ENCODE results near the gene PDE11A.
"Not testable (repeated sequence)": the region's sequence is repeated elsewhere in the genome, so short reads cannot be mapped to it uniquely, and the experiment has no call there.

PDE11A gene

DNA sequence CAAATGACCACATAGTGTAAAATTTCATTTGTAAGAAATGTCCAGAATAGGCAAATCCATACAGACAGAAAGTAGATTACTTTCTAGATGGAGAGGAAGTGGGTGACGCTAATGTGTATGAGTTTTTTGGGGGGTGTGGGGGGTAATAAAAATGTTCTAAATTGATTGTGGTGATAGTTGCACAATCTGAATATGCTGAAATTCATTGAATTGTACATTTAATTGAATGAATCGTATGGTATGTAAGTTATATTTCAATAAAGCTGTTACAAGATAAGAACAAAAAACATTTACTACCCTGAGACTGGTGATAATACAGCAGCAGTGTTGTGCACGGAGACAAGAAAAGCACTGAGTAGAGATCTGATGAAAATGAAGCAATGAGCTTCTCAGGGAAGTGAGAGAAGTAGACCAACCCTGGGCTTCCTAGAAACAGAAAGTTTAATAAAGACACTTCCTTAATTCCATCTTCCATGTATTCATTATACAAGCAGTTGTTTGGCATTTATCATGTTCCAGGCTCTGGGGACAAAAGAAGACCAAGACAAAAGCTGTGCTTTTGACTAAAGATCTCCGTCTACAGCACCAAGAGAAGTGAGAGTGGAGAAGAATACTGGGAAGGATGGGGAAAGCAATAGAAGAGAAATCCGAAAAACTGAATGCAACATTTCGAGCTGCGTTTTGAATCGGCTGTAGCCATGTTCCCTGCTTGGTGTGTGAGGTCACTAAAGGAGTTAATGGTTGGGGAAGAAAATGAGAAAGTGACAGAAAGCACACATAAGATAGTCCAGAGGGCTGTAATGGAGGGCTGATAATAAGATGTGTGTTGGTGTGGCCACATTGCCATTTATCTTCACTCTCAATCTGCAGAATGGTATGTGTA is 1.8 kb upstream of the PDE11A start:
- no peak for DNase-seq

DNA sequence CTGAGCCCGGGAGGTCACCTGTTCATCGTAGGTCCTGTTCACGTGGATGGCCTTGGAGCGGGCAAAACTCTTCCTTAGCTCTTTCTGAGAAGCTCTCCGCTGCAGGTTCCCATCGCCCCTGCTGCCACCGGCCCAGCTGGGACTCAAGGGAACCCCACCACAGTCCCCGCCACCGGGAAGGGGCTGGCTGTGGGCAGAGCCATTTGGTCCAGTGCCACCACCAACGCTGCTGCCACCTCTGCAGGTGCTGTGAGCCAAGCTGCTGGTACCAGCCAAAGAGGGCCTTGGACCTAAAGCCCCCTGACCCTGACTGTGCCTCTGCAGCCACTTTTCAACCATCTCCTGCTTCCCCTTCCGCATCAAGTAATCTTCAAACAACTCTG is 586 bp downstream of the PDE11A start:
- DNase-seq: no peak

DNA sequence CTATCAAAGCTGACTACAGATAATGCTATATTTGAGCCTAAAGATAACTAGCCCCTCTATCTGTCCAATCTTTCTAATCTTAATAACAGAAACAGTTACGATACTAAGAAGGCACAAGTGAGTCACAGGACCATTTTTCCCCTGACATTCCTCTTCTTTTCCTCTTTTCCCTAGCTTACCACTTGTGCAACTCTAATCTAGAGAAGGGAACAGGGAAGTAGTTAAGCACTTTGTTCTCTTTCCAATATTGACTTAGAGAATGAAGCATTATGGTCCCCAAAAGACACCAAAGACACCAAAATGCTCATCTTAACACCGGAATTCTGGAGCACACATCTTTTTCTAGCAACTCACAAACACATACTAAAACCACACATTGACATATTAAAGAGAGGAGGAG is 1.8 kb downstream of the PDE11A start:
- no peak for DNase-seq

DNA sequence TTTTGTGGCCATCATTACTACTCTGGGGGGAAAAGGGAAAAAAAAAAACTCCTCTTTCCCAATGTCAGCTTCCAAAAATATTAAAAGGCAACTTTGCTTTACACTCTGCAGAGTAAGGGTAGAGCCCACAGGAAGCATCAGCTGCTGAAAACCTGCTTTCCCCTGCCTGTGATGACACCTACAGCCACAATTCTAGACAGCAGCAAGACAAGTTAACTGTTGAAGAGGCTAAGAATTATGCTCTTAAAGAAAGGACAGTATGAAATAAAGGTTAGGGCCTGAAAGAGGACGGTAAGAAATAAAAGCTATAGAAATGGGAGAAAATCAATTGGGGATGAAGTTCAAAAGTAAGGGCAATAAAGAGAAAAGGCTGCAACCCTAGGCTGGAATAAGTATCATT is 3.0 kb downstream of the PDE11A start:
- DNase-seq: peak in 1 of 2 experiments; percentile 24

DNA sequence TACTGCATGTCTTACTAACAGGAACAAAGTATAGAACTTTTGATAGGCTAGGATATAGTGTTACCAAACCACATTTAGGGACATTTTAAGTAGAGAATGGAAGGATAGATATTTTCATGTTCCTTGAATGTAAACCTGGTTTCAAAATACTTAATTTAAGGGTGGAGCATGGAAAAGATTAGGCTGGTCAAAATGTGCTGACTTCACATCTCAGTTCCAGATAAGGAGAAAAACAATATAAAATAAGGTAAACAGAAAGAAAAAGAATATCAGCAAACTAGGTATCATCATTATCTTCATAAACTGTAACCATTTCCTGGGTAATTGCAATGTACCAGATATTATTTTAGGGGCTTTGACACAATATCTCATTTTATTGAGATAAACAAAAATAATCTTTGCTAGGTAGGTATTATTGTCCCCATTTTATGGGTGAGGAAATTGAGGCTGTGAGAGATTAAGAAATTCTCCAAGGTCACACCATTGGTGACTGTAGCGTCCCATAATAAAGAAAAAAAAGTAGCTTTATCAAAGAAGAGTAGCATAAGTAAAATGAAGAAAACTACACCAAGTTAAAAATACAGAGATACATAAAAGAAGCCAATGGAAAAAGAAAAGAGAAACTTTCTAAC is 3.6 kb downstream of the PDE11A start:
- DNase-seq: no peak

DNA sequence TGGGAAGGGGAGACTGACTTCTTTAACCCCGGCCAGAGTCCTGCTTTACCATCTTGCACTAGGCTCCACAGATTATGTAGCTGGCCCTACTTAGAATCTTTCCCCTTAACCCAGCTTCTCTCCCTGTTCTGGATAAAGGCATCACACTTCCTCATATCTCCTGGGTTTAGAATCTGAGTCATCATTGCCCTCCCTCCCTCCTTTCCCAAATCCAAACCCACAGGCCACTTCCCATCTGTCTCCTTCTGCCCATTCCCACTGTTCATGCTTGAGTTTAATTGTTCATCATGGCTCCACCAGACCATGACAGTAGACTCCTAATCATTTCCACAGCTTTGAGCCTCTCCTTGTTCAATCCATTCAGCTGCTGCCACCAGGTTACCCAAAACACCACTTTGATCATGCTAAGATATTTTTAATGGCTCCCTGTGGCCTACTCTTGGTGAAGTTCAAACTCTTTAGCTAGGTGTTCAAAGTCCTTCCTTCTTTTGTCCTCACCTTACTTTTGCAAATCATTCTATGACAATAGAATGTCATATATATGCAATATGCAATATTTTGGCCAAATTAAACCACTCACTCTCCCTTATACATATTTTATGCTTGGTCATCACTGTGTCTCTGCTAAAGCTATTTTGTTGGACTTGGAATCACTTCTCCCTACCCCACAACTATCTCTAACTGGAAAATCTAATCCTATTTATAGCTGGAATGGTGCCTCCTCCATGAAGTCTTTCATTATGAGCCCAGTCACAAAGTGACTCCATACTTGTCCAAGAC is 5.5 kb downstream of the PDE11A start:
- DNase-seq: peak in 1 of 2 experiments; percentile 48

DNA sequence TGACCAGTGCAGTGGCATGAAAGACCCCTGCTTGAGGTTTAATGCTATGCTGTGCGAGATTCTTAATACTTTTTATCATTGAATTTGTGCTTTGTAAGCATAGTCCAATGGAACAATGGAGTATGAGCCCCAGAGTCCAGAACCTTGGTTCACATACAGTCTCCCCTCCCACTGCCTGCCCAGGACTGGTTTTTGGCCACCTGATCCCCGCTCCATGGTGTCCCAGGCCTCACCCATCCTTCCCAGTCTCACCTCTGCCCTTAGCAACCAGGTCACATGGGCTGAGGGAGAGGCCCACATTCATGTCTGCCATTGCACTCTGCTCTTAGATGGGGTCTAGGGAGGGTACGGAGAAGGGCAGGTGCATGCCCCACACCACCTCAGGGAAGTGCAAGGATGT is 6.3 kb downstream of the PDE11A start:
- no peak for DNase-seq

DNA sequence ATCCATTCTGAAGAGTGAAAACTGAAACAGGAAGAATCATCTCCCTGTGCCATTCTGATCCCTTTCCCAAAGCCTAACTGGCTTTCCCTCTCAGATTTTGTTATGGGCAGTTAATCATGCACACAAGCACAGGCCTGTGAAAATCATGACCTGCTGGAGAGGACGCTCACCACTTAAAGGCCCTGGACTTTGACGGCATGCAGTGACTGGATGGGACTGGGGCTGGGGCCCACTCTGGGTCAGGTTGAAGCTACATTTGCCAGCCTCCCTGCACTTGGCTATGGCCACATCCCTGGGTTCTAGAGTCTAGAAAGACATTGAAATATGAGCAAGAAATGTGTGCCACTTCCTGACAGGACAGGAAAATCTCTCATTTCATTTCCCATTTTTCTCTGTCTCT is 12.9 kb downstream of the PDE11A start:
- no peak for DNase-seq

DNA sequence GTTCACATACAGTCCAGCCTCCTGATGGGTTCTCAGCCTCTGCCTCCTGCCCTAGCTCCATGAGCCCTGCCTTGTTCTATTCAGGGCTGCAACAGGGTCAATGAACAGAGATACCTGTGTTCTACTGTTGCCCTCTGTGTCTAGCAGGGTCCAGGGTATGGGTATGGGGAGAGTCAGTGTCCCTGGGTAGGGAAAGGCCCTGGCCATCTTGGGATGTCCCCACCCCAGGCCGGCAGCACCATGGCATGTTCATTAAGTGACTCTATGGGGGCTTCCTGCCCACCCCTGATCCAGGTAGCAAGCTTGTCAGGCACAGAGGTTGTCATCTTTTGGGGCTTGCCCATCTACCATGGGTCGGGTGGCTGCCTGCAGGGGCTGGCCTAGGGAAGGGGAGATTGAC is 13.5 kb downstream of the PDE11A start:
- DNase-seq: no peak

DNA sequence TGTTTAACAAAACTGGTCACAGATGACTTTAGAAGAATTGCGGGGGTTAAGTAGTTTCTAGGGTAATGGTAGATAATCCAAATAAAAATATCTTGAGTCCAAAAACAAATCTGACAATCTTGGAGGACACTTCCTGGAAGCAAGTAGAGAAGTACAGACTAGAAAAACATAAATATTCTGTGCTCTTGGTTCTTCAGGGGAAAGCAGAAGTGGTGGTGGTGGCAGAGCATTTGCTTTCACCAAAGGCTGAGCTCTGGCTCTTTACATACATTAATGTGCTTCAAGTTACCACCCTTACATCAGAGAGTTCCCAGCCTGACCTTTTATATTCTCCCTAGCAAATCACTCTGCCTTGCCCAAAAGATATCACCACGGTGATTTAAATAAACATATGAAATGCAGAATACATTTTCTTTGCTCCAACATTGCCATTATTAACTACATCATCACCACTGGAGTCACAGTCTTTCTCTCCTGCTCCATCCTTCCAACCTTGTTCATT is 15.3 kb downstream of the PDE11A start:
- no peak for DNase-seq

DNA sequence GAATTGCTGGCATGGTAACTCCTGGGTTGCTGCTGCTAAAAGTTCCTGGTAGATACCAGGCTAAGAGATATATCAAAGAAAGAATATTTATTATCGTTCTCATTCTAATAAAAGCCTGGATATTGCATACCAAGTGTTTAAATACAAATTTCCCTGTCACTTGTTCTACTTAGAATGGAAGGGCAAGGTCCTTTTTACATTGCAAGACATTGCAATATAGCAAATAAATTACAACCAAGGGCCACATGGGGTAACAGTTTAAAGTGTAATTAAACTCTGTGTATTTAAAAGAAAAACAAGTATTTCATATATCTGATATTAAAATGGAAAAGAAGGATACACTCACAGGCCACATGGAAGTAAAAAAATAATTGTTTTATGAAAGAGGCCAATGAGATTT is 16.2 kb downstream of the PDE11A start:
- no peak for DNase-seq

DNA sequence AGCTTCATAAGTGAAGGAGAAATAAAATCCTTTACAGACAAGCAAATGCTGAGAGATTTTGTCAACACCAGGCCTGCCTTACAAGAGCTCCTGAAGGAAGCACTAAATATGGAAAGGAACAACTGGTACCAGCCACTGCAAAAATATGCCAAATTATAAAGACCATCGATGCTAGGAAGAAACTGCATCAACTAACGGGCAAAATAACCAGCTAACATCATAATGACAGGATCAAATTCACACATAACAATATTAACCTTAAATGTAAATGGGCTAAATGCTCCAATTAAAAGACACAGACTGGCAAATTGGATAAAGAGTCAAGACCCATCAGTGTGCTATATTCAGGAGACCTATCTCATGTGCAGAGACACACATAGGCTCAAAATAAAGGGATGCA is 21.3 kb downstream of the PDE11A start:
- not testable (repeated sequence) for DNase-seq

DNA sequence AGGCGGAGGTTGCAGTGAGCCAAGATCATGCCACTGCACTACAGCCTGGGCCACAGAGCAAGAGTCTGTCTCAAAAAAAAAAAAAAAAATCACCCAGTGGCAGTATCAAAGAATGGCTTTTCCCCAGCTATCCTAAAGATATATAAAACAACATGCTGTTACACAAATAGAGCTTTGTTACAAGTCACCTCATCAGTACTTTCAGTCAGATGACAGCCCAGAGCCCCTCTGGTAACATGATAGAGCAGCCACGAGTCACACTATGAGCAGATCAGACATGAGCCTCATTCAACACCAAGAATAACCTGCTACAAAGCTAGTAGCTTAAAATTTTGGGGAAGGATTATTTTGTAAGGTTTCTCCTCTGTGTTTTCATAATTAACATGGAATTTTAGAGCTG is 25.2 kb downstream of the PDE11A start:
- no peak for DNase-seq

DNA sequence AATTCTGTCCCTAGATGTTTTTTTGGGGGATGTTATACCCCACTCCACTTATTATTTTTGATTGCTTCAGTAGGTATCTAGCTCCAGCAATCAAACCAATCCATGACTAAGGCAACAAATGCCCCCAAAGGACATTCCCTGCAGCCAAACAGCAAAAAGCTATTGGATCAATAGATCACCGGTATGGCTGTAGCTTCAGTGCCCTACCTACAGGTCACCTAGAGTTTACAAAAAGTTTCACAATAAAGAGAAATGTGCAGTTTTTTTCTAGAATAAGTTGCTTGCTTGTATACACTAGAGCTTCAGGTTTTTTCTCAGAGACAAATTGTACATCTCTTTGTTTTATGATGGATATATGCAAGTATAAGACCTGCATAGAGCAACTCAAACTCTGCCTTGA is 27.7 kb downstream of the PDE11A start:
- no peak for DNase-seq

DNA sequence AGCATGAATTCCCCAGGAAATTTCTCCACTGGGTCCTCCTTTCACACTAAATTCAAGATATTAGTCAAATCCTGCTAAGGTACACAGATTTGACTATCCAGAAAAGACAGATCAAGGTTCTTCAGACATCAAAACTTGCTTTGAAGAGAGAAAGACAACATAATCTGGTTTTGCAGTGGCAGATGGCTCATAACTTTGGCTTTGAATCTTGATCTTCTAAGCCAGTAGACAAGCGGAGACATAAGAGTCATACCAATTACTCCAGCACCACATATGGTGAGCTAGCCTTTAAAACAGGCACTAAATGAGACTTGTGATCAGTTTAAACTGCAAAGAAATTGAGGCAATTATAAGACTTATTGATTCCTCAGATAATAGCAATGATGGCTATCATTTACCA is 29.3 kb downstream of the PDE11A start:
- peak; percentile 60 to 74 for DNase-seq

DNA sequence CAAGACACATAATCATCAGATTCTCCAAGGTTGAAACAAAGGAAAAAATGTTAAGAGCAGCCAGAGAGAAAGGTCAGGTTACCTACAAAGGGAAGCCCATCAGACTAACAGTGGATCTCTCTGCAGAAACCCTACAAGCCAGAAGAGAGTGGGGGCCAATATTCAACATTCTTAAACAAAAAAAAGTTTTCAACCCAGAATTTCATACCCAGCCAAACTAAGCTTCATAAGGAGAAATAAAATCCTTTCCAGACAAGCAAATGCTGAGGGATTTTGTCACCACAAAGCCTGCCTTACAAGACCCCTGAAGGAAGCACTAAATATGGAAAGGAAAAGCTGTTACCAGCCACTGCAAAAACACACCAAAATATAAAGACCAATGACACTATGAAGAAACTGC is 39.0 kb downstream of the PDE11A start:
- not testable (repeated sequence) for DNase-seq

DNA sequence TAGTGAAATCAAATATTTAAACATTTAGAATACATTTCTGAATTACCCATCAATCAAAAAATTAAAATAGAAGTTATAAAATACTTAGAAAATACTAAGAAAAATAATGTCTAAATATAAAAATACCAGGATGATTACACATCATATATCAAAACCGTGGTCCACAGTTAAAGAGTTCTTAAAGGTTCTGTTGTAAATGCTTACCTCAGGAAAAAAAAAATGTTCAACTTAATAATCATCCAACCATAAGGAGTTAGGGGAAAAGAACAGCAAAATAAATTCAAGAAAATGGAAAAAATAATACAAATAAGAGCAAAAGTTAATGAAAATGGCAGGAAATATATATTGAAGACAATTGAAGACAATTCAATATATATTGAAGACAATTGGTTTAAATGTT is 43.2 kb downstream of the PDE11A start:
- DNase-seq: no peak

DNA sequence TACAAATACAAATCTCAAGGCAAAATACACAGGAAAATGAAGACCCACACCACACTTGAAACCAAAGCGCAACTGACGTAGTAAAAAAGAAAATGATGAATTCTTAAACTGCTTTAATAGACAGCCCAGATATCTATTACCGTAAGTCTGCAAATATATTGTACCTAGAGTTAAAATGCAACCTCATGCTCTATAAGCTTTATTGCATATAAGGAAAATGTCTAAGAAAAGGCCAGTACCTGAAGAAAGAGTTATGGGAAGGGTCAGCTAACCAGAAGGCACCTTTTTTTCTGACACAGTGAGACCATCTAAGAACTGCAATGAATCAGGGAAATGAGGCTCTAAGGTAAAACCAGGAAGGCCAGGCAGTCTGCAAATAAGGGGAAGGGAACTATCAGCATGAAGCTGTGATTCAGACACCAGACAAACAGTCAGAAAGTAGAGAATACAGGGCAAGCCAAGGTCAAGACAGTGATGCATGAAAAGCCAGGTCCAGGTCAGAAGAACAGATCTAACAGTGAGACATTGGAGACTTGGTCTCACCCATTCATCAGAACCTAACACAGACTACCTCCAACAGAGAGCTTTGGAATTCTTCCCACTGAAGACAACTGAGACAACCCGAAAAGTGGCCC is 46.9 kb downstream of the PDE11A start:
- DNase-seq: no peak

DNA sequence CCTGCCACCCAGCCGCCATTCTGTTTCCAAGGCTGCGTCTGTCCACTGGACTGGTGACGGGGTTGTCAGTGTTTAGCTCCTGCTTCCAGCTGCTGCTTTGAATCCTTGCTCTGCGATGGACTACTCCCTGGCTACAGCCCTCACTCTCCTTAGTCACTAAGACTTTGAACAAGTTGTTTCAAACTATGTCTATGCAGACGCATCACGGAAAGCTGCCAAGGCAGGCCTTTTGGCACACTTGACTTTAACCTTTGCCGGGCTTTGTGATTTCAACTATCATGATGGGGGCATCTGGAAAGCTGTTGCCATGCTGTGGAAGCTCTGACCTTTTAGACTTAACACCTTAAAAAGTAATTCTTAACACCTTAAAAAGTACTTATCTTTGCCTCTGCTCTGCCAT is 54.4 kb downstream of the PDE11A start:
- peak; percentile 16 to 64 for DNase-seq

DNA sequence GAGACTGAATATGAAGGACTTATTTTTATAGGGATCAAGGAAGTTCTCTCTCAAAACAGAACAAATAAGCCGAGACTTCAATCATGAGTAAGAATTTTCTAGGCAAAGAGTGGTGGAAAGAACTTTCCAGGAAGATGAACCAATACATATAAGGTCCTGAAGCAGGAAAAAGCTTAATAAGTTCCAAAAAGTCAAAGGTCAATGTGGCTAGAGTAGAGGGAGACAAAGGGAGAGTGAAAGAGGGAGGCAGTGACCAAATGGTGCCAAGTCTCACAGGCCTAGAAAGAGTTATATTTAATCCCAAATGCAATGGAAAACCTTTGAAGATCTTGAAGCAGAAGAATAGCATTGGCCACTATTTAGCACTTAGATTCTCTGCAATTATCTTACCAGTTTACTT is 56.0 kb downstream of the PDE11A start:
- no peak for DNase-seq

DNA sequence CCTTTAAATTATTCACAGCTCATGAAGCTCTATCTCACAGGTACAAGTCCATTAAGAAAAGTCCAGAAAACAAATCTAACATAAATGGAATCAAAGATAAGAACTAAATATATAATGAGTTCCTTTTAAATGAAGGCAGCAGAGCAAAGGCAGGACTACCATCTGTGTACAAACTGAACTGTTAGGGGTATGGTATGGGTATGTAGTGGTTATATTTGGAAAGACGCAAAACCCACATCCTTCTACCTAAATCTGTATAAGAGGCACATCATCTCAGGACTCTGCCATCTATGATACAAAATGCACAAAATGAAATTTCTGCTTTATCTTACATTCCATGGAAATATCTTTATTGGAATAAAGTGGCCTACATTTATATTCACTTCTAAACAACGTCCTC is 59.9 kb downstream of the PDE11A start:
- DNase-seq: no peak

DNA sequence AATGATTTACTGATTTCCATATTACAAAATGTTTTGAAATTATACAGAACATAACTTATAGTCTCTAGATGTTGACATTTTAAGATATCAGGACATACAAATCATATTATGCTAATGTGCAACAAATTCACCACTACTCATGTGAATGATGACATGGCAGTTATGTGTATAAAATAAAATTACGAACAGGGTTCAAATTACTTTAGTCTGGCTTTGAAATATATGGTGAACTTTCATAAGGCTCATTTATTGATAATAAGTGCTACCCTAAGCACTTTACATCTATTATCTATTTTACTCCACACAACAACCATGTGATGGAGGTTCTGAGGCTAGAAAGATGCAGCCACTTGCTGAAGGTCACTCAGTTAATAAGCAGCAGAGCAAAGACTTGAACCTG is 62.8 kb downstream of the PDE11A start:
- no peak for DNase-seq

DNA sequence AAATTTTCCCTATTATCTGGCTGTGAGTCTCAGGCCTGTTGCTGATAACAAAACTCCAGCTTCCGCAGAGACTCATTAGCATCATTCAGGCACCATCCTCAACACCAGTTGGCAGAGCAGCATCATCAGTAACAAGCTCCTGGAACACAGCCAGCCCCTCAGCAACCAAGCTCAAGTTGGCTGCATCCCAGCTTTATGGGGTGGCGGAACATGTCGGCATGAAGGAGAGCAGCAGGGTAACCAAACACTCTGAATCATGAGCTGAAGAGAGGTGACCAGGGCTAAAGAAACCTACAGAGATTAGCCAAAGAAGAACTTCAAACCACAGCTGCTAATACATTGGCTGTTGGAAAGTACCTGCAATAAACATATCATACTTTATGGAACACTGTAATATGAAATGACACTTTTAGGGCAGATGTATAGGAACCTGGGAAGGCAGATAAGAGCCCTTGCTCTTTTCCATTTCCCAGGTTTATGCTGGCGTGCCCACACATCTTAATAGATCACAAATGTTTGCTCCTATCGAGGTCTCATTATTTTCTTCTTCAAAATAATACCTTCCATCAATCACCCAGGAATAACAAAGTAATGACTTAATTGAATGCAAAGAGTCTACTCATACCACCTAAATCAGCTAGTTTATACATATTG is 63.8 kb downstream of the PDE11A start:
- DNase-seq: peak; percentile 95 to 98

All from NCI-H446 (cell line).